Prostate gland (tissue), 2 donors: Measurements from ENCODE around the gene ASTL. TPM values are rescaled to one million over a fixed set of nuclear protein-coding genes. Genes with fewer than 3 reads are reported as not detected.

ENCODE experiments used
- DNase-seq: peaks from one replicate; pipeline ENCODE4 v3.0.0-alpha.2; 2019; ENCODE audit warnings: low spot score
- H3K27ac ChIP-seq, 2 donors: fragments of 200-600 bp; sonication (generic); 2 replicates each; pipeline ENCODE4 v1.5.1; 2017 to 2019
- H3K27me3 ChIP-seq: fragments of 200-600 bp; sonication (generic); replicated peaks from 2 replicates; pipeline ENCODE4 v1.5.1; 2019; ENCODE audit not compliant: insufficient read depth
- H3K36me3 ChIP-seq, 2 donors: fragments of 200-600 bp; sonication (generic); 1 replicate in 1 of 2; 2 replicates in 1 of 2; pipeline versions ENCODE4 v1.5.1 to v1.8.1; 2017 to 2019
- H3K4me1 ChIP-seq: fragments of 200-600 bp; sonication (generic); replicated peaks from 2 replicates; pipeline ENCODE4 v1.5.1; 2019
- H3K4me3 ChIP-seq, 2 donors: fragments of 200-600 bp; sonication (generic); 2 replicates each; pipeline ENCODE4 v1.5.1; 2017 to 2019
- H3K9me3 ChIP-seq: fragments of 200-600 bp; sonication (generic); 2 replicates; pipeline ENCODE4 v1.5.1; 2017
- POLR2A ChIP-seq: fragments of 450-650 bp; IDR thresholded peaks from one replicate; pipeline ENCODE4 v1.6.1; 2016; ENCODE audit warnings: antibody characterized with exemption, mild to moderate bottlenecking
- POLR2AphosphoS5 ChIP-seq: sonication (generic); formaldehyde crosslinking; IDR thresholded peaks from one replicate; pipeline ENCODE4 v1.6.1; 2017; ENCODE audit warnings: antibody characterized with exemption
- WGBS: methylation state at CpG from one replicate; pipeline ENCODE4 v1.1.5; 2018; 5-methylcytosine and 5-hydroxymethylcytosine counted together
- intact Hi-C: fragments of 100-400 bp; cut with DNase I; formaldehyde crosslinking; loops from one replicate; pipeline ENCODE4 v1.14.2; 2022
- total RNA-seq, 2 donors: library from RNA; depleted of rRNA; stranded (reverse); fragments of >200 nt; gene quantifications; one replicate each; pipeline ENCODE4 v1.1.0, GENCODE V29; 2016
- TF ChIP-seq, protein P1 (sequence below), 4 experiments: fragments of 200-600 bp in 2 of 4; fragments of 450-650 bp in 2 of 4; sonication (generic) in 2 of 4; IDR thresholded peaks; 1 replicate in 3 of 4; 2 replicates in 1 of 4; pipeline ENCODE4 v1.5.1; 2016 to 2019; ENCODE audit warnings: antibody characterized with exemption in 4 of 4, mild to moderate bottlenecking in 2 of 4, moderate library complexity in 2 of 4

The ASTL gene
- total RNA-seq, 2 donors from 2014 or later, result 0.57 TPM; not detected in 1

GRCh38 chr2:96112501-96113366 is 25.6 kb downstream of the ASTL start:
- Histone ChIP-seq H3K27me3 (no peaks in the 10 kb centered on the region), H3K4me1 (no peaks in the 10 kb centered on the region), H3K27ac (no peak overlapping the region), H3K36me3 (no peaks in the 10 kb centered on the region), H3K4me3 (no peak overlapping the region), H3K9me3 (no peaks in the 10 kb centered on the region)
- DNase-seq, result no peak
- TF ChIP-seq POLR2A (no peak), POLR2AphosphoS5 (no peak)
- TF ChIP-seq, protein P1, sequence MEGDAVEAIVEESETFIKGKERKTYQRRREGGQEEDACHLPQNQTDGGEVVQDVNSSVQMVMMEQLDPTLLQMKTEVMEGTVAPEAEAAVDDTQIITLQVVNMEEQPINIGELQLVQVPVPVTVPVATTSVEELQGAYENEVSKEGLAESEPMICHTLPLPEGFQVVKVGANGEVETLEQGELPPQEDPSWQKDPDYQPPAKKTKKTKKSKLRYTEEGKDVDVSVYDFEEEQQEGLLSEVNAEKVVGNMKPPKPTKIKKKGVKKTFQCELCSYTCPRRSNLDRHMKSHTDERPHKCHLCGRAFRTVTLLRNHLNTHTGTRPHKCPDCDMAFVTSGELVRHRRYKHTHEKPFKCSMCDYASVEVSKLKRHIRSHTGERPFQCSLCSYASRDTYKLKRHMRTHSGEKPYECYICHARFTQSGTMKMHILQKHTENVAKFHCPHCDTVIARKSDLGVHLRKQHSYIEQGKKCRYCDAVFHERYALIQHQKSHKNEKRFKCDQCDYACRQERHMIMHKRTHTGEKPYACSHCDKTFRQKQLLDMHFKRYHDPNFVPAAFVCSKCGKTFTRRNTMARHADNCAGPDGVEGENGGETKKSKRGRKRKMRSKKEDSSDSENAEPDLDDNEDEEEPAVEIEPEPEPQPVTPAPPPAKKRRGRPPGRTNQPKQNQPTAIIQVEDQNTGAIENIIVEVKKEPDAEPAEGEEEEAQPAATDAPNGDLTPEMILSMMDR (IDR thresholded peaks at IDR 0.05), result no peak
- 93% methylated on average over 9 of the region's 9 CpGs for WGBS
- intact Hi-C loops, result no loop called here

DNA sequence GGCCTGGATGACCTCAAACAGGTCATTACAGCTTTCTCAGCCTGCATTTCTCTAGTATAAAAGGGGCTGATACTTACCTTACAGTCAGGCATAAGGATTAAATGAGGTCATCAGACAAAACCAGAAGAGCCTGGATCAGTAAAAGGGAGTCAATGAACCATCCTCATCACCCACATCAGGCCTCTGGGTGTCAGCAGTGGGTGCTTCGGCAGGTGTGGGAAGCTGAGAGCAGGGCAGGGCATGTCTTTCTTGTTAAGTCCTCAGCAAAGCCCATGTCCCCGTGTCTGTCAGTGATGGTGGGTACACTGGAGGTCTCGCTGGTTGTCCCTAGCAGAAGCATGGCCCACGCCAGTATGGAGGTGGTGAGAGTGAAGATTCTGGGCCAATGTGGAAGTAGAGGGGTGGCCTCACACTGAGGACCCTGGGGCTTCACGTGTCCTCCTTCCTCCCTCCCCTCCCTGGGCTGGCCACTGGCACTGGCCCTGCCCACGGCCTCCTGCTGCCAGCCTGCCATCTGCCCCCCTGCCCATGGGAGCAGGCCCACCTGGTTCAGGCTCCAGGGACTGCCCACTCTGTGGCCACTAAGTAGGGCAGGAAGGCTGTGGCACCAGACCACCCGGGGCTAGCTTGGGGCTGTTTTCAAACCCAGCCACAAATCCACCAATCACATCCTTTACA is 26.3 kb downstream of the ASTL start:
- intact Hi-C loops, result no loop called here
- no peak for DNase-seq

DNA sequence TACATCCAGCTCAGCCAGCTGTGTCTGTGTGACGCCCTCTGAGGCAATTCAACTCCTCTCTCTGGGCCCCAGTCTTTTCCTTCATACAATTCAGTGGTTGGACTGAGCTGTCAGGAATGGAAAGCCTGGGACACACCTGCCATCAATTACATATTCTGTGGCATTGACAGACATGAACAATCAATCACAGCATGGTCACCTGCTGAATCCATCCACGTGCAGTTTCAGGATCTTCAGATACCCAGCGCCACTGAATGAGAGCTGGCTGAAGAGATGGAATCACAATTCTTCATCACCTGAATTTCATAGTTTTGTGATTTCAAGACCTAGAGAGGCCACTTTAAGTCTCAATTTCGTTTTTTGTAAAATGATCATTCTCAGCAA is 27.1 kb downstream of the ASTL start:
- intact Hi-C loops, result no loop called here
- DNase-seq, result no peak
- Histone ChIP-seq H3K9me3 (no peaks in the 10 kb centered on the region), H3K27ac (no peak overlapping the region), H3K4me3 (no peak overlapping the region), H3K27me3 (no peaks in the 10 kb centered on the region), H3K36me3 (no peaks in the 10 kb centered on the region), H3K4me1 (no peaks in the 10 kb centered on the region)
- TF ChIP-seq POLR2A, result no peak
- no peak for TF ChIP-seq POLR2AphosphoS5
- TF ChIP-seq, protein P1 (IDR thresholded peaks at IDR 0.05), result no peak
- 84% methylated on average over 4 of the region's 4 CpGs for WGBS

More for the DNA sequence above, 26.3 kb downstream of the ASTL start:
- no peak overlapping the region for H3K4me3 ChIP-seq
- H3K9me3 ChIP-seq, result no peaks in the 10 kb centered on the region
- WGBS, result 81% methylated on average over 7 of the region's 7 CpGs
- no peak for TF ChIP-seq POLR2A
- TF ChIP-seq, protein P1 (IDR thresholded peaks at IDR 0.05), result no peak
- TF ChIP-seq POLR2AphosphoS5, result no peak
- H3K27me3 ChIP-seq, result no peaks in the 10 kb centered on the region
- H3K4me1 ChIP-seq, result no peaks in the 10 kb centered on the region
- no peak overlapping the region for H3K27ac ChIP-seq
- no peaks in the 10 kb centered on the region for H3K36me3 ChIP-seq

DNA sequence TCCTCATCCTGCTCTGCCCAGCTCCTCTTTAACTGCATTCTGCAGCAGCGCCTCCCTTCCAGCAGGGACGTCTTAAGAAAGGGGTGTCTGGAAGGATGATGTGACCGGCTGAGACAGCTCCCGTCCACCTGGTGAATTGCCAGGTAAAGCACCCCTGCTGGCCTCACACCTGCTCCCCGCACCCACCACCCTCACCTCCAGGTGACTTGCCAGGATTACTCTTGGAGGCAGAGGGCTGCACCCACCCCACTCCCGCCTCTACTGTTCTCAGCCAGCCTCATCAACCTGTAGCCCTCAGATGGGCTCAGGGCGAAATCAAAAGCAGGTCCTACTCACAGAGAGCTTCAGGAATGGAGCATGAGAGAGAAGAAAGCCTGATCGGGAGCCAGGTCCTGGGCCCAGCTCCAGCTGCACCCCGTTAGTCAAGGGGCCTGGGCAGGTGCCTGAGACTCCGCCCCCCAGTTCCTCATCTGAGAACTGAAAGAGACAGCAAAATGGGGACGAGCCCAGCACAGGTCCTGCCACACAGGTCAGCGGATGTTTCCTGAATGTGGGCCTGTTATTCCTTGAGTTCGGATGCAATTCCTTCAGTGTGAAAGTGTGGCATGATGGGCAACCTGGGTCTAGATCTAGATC is 27.6 kb downstream of the ASTL start:
- TF ChIP-seq, protein P1 (IDR thresholded peaks at IDR 0.05), result no peak
- 86% methylated on average over 13 of the region's 13 CpGs for WGBS
- intact Hi-C loops, result no loop called here
- H3K4me3 ChIP-seq, result no peak overlapping the region
- DNase-seq, result no peak
- H3K4me1 ChIP-seq, result no peaks in the 10 kb centered on the region
- H3K9me3 ChIP-seq, result no peaks in the 10 kb centered on the region
- H3K27me3 ChIP-seq, result no peaks in the 10 kb centered on the region
- H3K27ac ChIP-seq, result no peak overlapping the region
- no peaks in the 10 kb centered on the region for H3K36me3 ChIP-seq
